Suppressor macrophage (primary cell): Measurements from ENCODE around the gene RAD17.
"Not testable (repeated sequence)": the region's sequence is repeated elsewhere in the genome, so short reads cannot be mapped to it uniquely, and the experiment has no call there.

Source experiments
- DNase-seq, 4 experiments: peaks; one replicate each; pipeline ENCODE4 v3.0.0-alpha.2; 2020 to 2022
- total RNA-seq, 17 experiments: gene quantifications; one replicate each; lab custom pipeline; 2026; ENCODE audit warnings: mixed read lengths in 6 of 17, inconsistent platforms in 3 of 17; lab: John Stamatoyannopoulos, UW

Gene RAD17
- total RNA-seq = 7.0 to 39.9 (median 22.8) reads per million in 17 experiments

GRCh38 chr5:69369340-69370121 lies at the start of gene RAD17, which contains the start of the genes AK6 and TAF9:
TSS of gene RAD17 (plus strand) at chr5:69369818. CDS start at chr5:69372209, 2,391 bp downstream.
TSS of gene AK6 (minus strand) at chr5:69369520. CDS start at chr5:69369490, 30 bp downstream.
TSS of gene TAF9 (minus strand) at chr5:69369520. CDS start at chr5:69365737, 3,783 bp downstream.
- peak; percentile 91 to 97 (median 95) for DNase-seq

GRCh38 chr5:69326365-69326764 lies 43.3 kb upstream of the RAD17 start:
- DNase-seq = no peak

GRCh38 chr5:69329905-69330489 lies 39.6 kb upstream of the RAD17 start:
- DNase-seq = no peak

- peak; percentile 29 to 58 (median 44) for DNase-seq
Measured at GRCh38 chr5:69331528-69332445, 37.8 kb upstream of the RAD17 start.

GRCh38 chr5:69333668-69334315 lies 35.8 kb upstream of the RAD17 start:
- not testable (repeated sequence) for DNase-seq

GRCh38 chr5:69334793-69335268 lies 34.8 kb upstream of the RAD17 start:
- DNase-seq = peak; percentile 85 to 92 (median 90)

GRCh38 chr5:69335341-69335935 lies 34.2 kb upstream of the RAD17 start:
- peak in 3 of 4 experiments; percentile 43 to 71 (median 51) for DNase-seq

- no peak for DNase-seq
Measured at GRCh38 chr5:69341520-69342161, 28.0 kb upstream of the RAD17 start.

GRCh38 chr5:69343083-69343482 lies 26.5 kb upstream of the RAD17 start:
- DNase-seq = no peak

- no peak for DNase-seq
Measured at GRCh38 chr5:69350664-69351063, 19.0 kb upstream of the RAD17 start.

GRCh38 chr5:69359699-69360098 lies 9.9 kb upstream of the RAD17 start:
- no peak for DNase-seq

- no peak for DNase-seq
Measured at GRCh38 chr5:69360442-69360841, 9.2 kb upstream of the RAD17 start.

- DNase-seq = peak in 3 of 4 experiments; percentile 13 to 45 (median 30)
Measured at GRCh38 chr5:69364414-69364813, 5.2 kb upstream of the RAD17 start.

- no peak for DNase-seq
Measured at GRCh38 chr5:69364850-69365249, 4.8 kb upstream of the RAD17 start.

GRCh38 chr5:69367697-69368279 lies 1.8 kb upstream of the RAD17 start:
- peak in 1 of 4 experiments; percentile 7 for DNase-seq

GRCh38 chr5:69368458-69369339 lies 919 bp upstream of the RAD17 start:
- DNase-seq = peak; percentile 21 to 36 (median 26)

GRCh38 chr5:69370335-69370734 lies 717 bp downstream of the RAD17 start:
- peak in 3 of 4 experiments; percentile 7 to 38 (median 17) for DNase-seq

- no peak for DNase-seq
Measured at GRCh38 chr5:69372394-69372793, 2.8 kb downstream of the RAD17 start.

- no peak for DNase-seq
Measured at GRCh38 chr5:69374911-69375446, 5.4 kb downstream of the RAD17 start.
